ENCODE results near the gene INSR. TPM values are rescaled to one million over a fixed set of nuclear protein-coding genes. Genes with fewer than 3 reads are reported as not detected.

INSR gene
- total RNA-seq, 3 donors from 2014 or later (not counting 1 experiment from before 2014, with no cell fraction given) = 0.50 to 4.9 (median 2.0) TPM

DNA sequence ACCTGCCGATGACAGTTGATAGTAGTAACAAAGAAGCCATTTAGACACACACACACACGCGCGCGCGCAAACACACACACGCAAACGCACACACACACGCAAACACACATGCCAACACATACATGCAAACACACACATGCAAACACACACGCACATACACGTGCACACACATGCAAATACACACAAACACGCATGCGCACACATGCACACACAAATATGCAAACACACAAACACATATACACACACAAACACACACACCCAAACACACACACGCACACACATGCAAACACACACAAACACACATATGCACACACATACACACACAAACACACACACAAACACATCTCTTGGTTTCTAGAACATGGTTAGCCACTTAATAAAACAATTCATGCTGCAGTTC, 174.6 kb downstream of the INSR start:
- intact Hi-C loops (cut with micrococcal nuclease) = no loop called here
- Histone ChIP-seq H3K9me3 (ENCODE audit: control insufficient read depth, insufficient read depth, low read length) (no peaks in the 10 kb centered on the region), H3K4me3 (ENCODE audit: low read length) (no peak overlapping the region), H3K27ac (ENCODE audit: low read length) (no peak overlapping the region), H3K36me3 (ENCODE audit: control insufficient read depth, insufficient read depth, low read length) (no peaks in the 10 kb centered on the region), H3K4me1 (ENCODE audit: control insufficient read depth, insufficient read depth, low read length) (no peaks in the 10 kb centered on the region), H3K27me3 (ENCODE audit: control insufficient read depth, insufficient read depth, low read length) (no peaks in the 10 kb centered on the region)
- Mint-ChIP-seq H3K4me1 (no peaks in the 10 kb centered on the region), H3K27me3 (ENCODE audit: low read depth in 2 of 2) (no peaks in the 10 kb centered on the region), H3K4me3 (no peak overlapping the region), H3K27ac (no peak overlapping the region), H3K36me3 (no peaks in the 10 kb centered on the region), H3K9me3 (no peaks in the 10 kb centered on the region)
- 91% methylated on average over 14 of the region's 14 CpGs for WGBS (ENCODE audit: insufficient coverage)
- ATAC-seq = no peak
- TF ChIP-seq, protein P1, sequence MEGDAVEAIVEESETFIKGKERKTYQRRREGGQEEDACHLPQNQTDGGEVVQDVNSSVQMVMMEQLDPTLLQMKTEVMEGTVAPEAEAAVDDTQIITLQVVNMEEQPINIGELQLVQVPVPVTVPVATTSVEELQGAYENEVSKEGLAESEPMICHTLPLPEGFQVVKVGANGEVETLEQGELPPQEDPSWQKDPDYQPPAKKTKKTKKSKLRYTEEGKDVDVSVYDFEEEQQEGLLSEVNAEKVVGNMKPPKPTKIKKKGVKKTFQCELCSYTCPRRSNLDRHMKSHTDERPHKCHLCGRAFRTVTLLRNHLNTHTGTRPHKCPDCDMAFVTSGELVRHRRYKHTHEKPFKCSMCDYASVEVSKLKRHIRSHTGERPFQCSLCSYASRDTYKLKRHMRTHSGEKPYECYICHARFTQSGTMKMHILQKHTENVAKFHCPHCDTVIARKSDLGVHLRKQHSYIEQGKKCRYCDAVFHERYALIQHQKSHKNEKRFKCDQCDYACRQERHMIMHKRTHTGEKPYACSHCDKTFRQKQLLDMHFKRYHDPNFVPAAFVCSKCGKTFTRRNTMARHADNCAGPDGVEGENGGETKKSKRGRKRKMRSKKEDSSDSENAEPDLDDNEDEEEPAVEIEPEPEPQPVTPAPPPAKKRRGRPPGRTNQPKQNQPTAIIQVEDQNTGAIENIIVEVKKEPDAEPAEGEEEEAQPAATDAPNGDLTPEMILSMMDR (IDR thresholded peaks at IDR 0.05) = no peak
- DNase-seq = no peak

DNA sequence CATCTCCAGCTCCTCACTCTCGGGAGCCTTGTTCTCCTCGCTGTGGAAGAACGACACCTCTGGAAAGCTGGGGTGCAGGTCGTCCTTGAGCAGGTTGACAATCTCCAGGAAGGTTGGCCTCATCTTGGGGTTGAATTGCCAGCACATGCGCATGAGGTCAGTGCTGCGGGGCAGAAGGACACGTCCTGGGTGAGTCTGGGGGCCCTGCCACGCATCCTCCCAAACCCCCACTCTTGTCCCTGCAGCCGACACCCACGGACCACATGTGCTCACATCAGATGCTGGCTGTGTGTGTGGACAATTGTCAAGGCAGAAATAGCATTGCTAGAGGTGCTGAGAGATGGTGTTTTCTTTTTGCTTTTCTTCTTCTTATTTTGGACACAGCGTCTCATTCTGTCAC, 177.0 kb downstream of the INSR start:
- intact Hi-C loops (cut with micrococcal nuclease) = no loop called here
- 87% methylated on average over 8 of the region's 11 CpGs for WGBS (ENCODE audit: insufficient coverage)
- Mint-ChIP-seq H3K4me1 (no peaks in the 10 kb centered on the region), H3K27me3 (ENCODE audit: low read depth in 2 of 2) (peaks cover 0 to 3% of the 10 kb centered on the region in 2 donors), H3K27ac (no peak overlapping the region), H3K36me3 (no peaks in the 10 kb centered on the region), H3K4me3 (no peak overlapping the region), H3K9me3 (no peaks in the 10 kb centered on the region)
- Histone ChIP-seq H3K27me3 (ENCODE audit: control insufficient read depth, insufficient read depth, low read length) (no peaks in the 10 kb centered on the region), H3K27ac (ENCODE audit: low read length) (no peak overlapping the region), H3K4me3 (ENCODE audit: low read length) (no peak overlapping the region), H3K36me3 (ENCODE audit: control insufficient read depth, insufficient read depth, low read length) (no peaks in the 10 kb centered on the region), H3K9me3 (ENCODE audit: control insufficient read depth, insufficient read depth, low read length) (no peaks in the 10 kb centered on the region), H3K4me1 (ENCODE audit: control insufficient read depth, insufficient read depth, low read length) (no peaks in the 10 kb centered on the region)
- TF ChIP-seq, protein P1 (IDR thresholded peaks at IDR 0.05) = no peak
- ATAC-seq (no peak), DNase-seq (no peak)

DNA sequence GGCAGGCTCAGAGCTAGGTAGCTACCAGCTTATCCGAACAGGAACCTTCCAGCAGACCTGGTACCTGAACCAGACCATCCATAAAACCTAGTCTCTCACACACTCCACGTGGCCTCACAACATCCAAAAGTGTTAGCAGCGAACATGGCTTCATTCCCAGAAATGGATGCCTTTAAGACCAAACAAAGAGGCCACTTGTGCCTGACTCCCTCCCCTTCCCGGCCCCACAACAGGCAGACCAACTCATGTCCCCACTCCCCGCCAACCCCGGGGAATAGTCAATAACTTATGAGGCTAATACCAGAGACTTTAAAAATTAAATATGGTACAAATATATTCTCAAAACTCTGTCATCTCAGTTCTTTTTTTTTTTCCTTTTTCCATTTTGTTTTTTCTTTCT, 178.5 kb downstream of the INSR start:
- Histone ChIP-seq H3K4me1 (ENCODE audit: control insufficient read depth, insufficient read depth, low read length) (no peaks in the 10 kb centered on the region), H3K4me3 (ENCODE audit: low read length) (no peak overlapping the region), H3K36me3 (ENCODE audit: control insufficient read depth, insufficient read depth, low read length) (no peaks in the 10 kb centered on the region), H3K9me3 (ENCODE audit: control insufficient read depth, insufficient read depth, low read length) (no peaks in the 10 kb centered on the region), H3K27me3 (ENCODE audit: control insufficient read depth, insufficient read depth, low read length) (no peaks in the 10 kb centered on the region), H3K27ac (ENCODE audit: low read length) (no peak overlapping the region)
- H3K27ac Mint-ChIP-seq = no peak overlapping the region
- H3K9me3 Mint-ChIP-seq = no peaks in the 10 kb centered on the region
- no peaks in the 10 kb centered on the region for H3K36me3 Mint-ChIP-seq
- ATAC-seq = no peak
- 90% methylated on average over 4 of the region's 6 CpGs for WGBS (ENCODE audit: insufficient coverage)
- intact Hi-C loops (cut with micrococcal nuclease) = no loop called here
- TF ChIP-seq, protein P1 (IDR thresholded peaks at IDR 0.05) = no peak
- no peak for DNase-seq
- peaks cover 0 to 3% of the 10 kb centered on the region in 2 donors for H3K27me3 Mint-ChIP-seq (ENCODE audit: low read depth in 2 of 2)
- no peaks in the 10 kb centered on the region for H3K4me1 Mint-ChIP-seq
- H3K4me3 Mint-ChIP-seq = no peak overlapping the region

DNA sequence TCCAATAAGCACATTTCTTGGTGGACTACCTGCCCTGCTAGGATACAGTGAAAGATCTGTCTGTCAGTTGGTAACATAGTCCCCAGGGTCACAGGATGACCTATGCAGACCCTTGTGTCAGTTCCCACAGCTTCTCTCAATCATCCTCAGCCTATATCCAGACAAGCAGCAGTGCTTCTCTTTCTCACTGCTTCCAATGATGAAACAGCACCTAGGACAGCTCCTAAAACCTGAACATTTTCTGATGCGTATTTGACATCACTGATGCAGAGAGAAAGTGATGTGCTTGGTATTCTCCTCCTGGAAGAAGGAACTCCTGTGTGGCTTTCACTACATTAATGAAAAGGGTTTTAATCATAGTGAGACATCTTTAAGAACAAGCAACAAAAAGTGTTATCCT, 181.0 kb downstream of the INSR start:
- Histone ChIP-seq H3K27ac (ENCODE audit: low read length) (no peak overlapping the region), H3K9me3 (ENCODE audit: control insufficient read depth, insufficient read depth, low read length) (no peaks in the 10 kb centered on the region), H3K4me3 (ENCODE audit: low read length) (no peak overlapping the region), H3K27me3 (ENCODE audit: control insufficient read depth, insufficient read depth, low read length) (no peaks in the 10 kb centered on the region), H3K36me3 (ENCODE audit: control insufficient read depth, insufficient read depth, low read length) (no peaks in the 10 kb centered on the region), H3K4me1 (ENCODE audit: control insufficient read depth, insufficient read depth, low read length) (no peaks in the 10 kb centered on the region)
- Mint-ChIP-seq H3K4me3 (no peak overlapping the region), H3K4me1 (no peaks in the 10 kb centered on the region), H3K36me3 (no peaks in the 10 kb centered on the region), H3K9me3 (no peaks in the 10 kb centered on the region), H3K27ac (no peak overlapping the region), H3K27me3 (ENCODE audit: low read depth in 2 of 2) (peaks cover 0 to 3% of the 10 kb centered on the region in 2 donors)
- intact Hi-C loops (cut with micrococcal nuclease) = no loop called here
- DNase-seq = no peak
- ATAC-seq = no peak
- 100% methylated on average over 1 of the region's 1 CpG for WGBS (ENCODE audit: insufficient coverage)
- TF ChIP-seq, protein P1 (IDR thresholded peaks at IDR 0.05) = no peak

All from natural killer cell (primary cell).